Body of pancreas (tissue), 4 donors: Measurements from ENCODE around the gene TNFRSF9. TPM values are rescaled to one million over a fixed set of nuclear protein-coding genes. Genes with fewer than 3 reads are reported as not detected.

Experiments
- ATAC-seq: fragments of 150-250 bp; one replicate; pipeline ENCODE4 v1.9.1; 2016
- DNase-seq, 4 donors: peaks; one replicate each; pipeline ENCODE4 v3.0.0-alpha.2; 2019
- H3K27ac ChIP-seq, 4 donors: fragments of 200-600 bp; sonication (generic); 1 replicate in 3 of 4; 2 replicates in 1 of 4; pipeline versions ENCODE4 v1.5.1 to v1.6.1; 2016 to 2019; ENCODE audit warnings: mild to moderate bottlenecking in 1 of 4, mixed read lengths in 1 of 4, moderate library complexity in 1 of 4
- H3K27me3 ChIP-seq, 2 donors: fragments of 200-600 bp; sonication (generic); one replicate each; pipeline ENCODE4 v1.6.0; 2016; ENCODE audit warnings: mild to moderate bottlenecking in 1 of 2
- H3K36me3 ChIP-seq, 2 donors: fragments of 200-600 bp; sonication (generic); replicated peaks in 1 of 2; 2 replicates each; pipeline ENCODE4 v1.5.1; 2016; ENCODE audit warnings: low read depth in 2 of 2; ENCODE audit not compliant: insufficient read depth in 1 of 2
- H3K4me1 ChIP-seq: fragments of 200-600 bp; sonication (generic); one replicate; pipeline ENCODE4 v1.6.0; 2016
- H3K4me3 ChIP-seq, 2 donors: fragments of 200-600 bp; sonication (generic); 1 replicate in 1 of 2; 2 replicates in 1 of 2; pipeline ENCODE4 v1.5.1; 2016 to 2019
- H3K9me3 ChIP-seq, 3 donors: fragments of 200-600 bp; sonication (generic); 1 replicate in 2 of 3; 2 replicates in 1 of 3; pipeline ENCODE4 v1.5.1; 2016
- CTCF ChIP-seq, 7 experiments: fragments of 450-650 bp in 4 of 7; fragments of 200-600 bp in 3 of 7; sonication (generic) in 3 of 7; IDR thresholded peaks; one replicate each; pipeline ENCODE4 v1.5.1; 2016 to 2019; ENCODE audit warnings: antibody characterized with exemption in 7 of 7
- POLR2A ChIP-seq, 3 donors: fragments of 450-650 bp; IDR thresholded peaks; one replicate each; pipeline ENCODE4 v1.6.1; 2016; ENCODE audit warnings: antibody characterized with exemption in 3 of 3, mild to moderate bottlenecking in 2 of 3
- WGBS, 2 donors: methylation state at CpG; one replicate each; pipeline ENCODE4 v1.1.5; 2017; 5-methylcytosine and 5-hydroxymethylcytosine counted together
- intact Hi-C: fragments of 100-400 bp; cut with DNase I; formaldehyde crosslinking; loops from one replicate; pipeline ENCODE4 v1.15.1; 2023
- small RNA-seq: library from RNA; depleted of rRNA; stranded (forward); fragments of <200 nt; gene quantifications from one replicate; pipeline ENCODE3, GENCODE V24; 2016
- total RNA-seq, 2 donors: library from RNA; depleted of rRNA; stranded (reverse); fragments of >200 nt; gene quantifications; one replicate each; pipeline ENCODE4 v1.1.0, GENCODE V29; 2016

The TNFRSF9 gene
- total RNA-seq, 2 donors from 2014 or later, result under 0.01 TPM; not detected in 1

GRCh38 chr1:7871136-7871535, 69.5 kb downstream of the TNFRSF9 start:
- WGBS, 2 donors, result 76 to 78% methylated on average over 6 of the region's 6 CpGs
- DNase-seq (no peak), ATAC-seq (no peak)
- TF ChIP-seq CTCF (IDR thresholded peaks at IDR 0.05), result no peak
- no peak for TF ChIP-seq POLR2A (IDR thresholded peaks at IDR 0.05)
- Histone ChIP-seq H3K27me3 (peaks cover 0 to 4% of the 10 kb centered on the region in 2 donors), H3K4me3 (no peak overlapping the region), H3K36me3 (no peaks in the 10 kb centered on the region), H3K4me1 (no peaks in the 10 kb centered on the region), H3K9me3 (no peaks in the 10 kb centered on the region), H3K27ac (no peak overlapping the region)
- intact Hi-C loops, result no loop called here

- no peak for ATAC-seq
- Histone ChIP-seq H3K36me3 (no peaks in the 10 kb centered on the region), H3K27me3 (peaks cover 0 to 5% of the 10 kb centered on the region in 2 donors), H3K4me1 (no peaks in the 10 kb centered on the region), H3K27ac (no peak overlapping the region), H3K4me3 (no peak overlapping the region), H3K9me3 (no peaks in the 10 kb centered on the region)
- no peak for TF ChIP-seq CTCF (IDR thresholded peaks at IDR 0.05)
- TF ChIP-seq POLR2A (IDR thresholded peaks at IDR 0.05), result no peak
- 77 to 80% methylated on average over 8 to 16 of the region's 16 CpGs for WGBS, 2 donors
- DNase-seq, result no peak
- intact Hi-C loops, result no loop called here
These were observed 71.3 kb downstream of the TNFRSF9 start for GRCh38 chr1:7869136-7869920.

- intact Hi-C loops, result no loop called here
- 55 to 86% methylated on average over 7 to 10 of the region's 10 CpGs for WGBS, 2 donors
- no peaks in the 10 kb centered on the region for H3K9me3 ChIP-seq
- no peak overlapping the region for H3K27ac ChIP-seq
- peaks cover 0 to 5% of the 10 kb centered on the region in 2 donors for H3K27me3 ChIP-seq
- DNase-seq (no peak), ATAC-seq (no peak)
- H3K4me1 ChIP-seq, result no peaks in the 10 kb centered on the region
- no peak overlapping the region for H3K4me3 ChIP-seq
- no peaks in the 10 kb centered on the region for H3K36me3 ChIP-seq
- TF ChIP-seq POLR2A (IDR thresholded peaks at IDR 0.05) (no peak), CTCF (IDR thresholded peaks at IDR 0.05) (no peak)
These were observed 72.4 kb downstream of the TNFRSF9 start for GRCh38 chr1:7868070-7868780.

GRCh38 chr1:7865978-7866377, 74.7 kb downstream of the TNFRSF9 start:
- Histone ChIP-seq H3K4me1 (no peaks in the 10 kb centered on the region), H3K27me3 (peaks cover 0 to 5% of the 10 kb centered on the region in 2 donors), H3K4me3 (no peak overlapping the region), H3K27ac (no peak overlapping the region), H3K9me3 (no peaks in the 10 kb centered on the region), H3K36me3 (no peaks in the 10 kb centered on the region)
- 77 to 83% methylated on average over 7 to 16 of the region's 16 CpGs for WGBS, 2 donors
- intact Hi-C loops, result no loop called here
- no peak for ATAC-seq
- no peak for DNase-seq
- TF ChIP-seq CTCF (IDR thresholded peaks at IDR 0.05) (no peak), POLR2A (IDR thresholded peaks at IDR 0.05) (no peak)

Small RNAs within 50 kb of the gene (small RNA-seq; reads per million reads assigned to genes)
- not detected for gene RF00019

Other genes with a start within 250 kb of the TNFRSF9 start
- 10 to 100 TPM; 28.0 to 43.3 TPM for gene VAMP3, start 169.5 kb downstream of the TNFRSF9 start, total RNA-seq
- gene PER3, start 156.5 kb downstream of the TNFRSF9 start, total RNA-seq, result 10 to 100 TPM; 10.4 to 11.9 TPM
- not detected for gene UTS2, start 87.8 kb downstream of the TNFRSF9 start, total RNA-seq
- 100 to 1,000 TPM in 1 of 2 donors, 10 to 100 TPM in 1; 88.3 to 110 TPM for gene PARK7, start 20.9 kb upstream of the TNFRSF9 start, total RNA-seq
- 100 to 1,000 TPM; 127 to 273 TPM for gene ERRFI1, start 85.5 kb upstream of the TNFRSF9 start, total RNA-seq